ENCODE results near the gene NPVF. TPM values are rescaled to one million over a fixed set of nuclear protein-coding genes. Genes with fewer than 3 reads are reported as not detected.

Gene NPVF
- total RNA-seq, 1 donor from 2014 or later, result not detected

GRCh38 chr7:25186436-25186835, 41.9 kb downstream of the NPVF start:
- no peak for DNase-seq
- Histone ChIP-seq H3K4me1 (no peaks in the 10 kb centered on the region), H3K4me3 (no peak overlapping the region), H3K9me3 (no peaks in the 10 kb centered on the region), H3K27me3 (ENCODE audit: low read depth) (no peaks in the 10 kb centered on the region), H3K36me3 (no peaks in the 10 kb centered on the region), H3K27ac (no peak overlapping the region)
- ATAC-seq, result no peak
- no peak for TF ChIP-seq CTCF (IDR thresholded peaks at IDR 0.05)
- intact Hi-C loops (cut with DNase I), result no loop called here

- Histone ChIP-seq H3K4me1 (peaks cover 13% of the 10 kb centered on the region), H3K27me3 (ENCODE audit: low read depth) (no peaks in the 10 kb centered on the region), H3K9me3 (no peaks in the 10 kb centered on the region), H3K4me3 (no peak overlapping the region), H3K27ac (no peak overlapping the region), H3K36me3 (no peaks in the 10 kb centered on the region)
- no peak for DNase-seq
- no peak for TF ChIP-seq CTCF (IDR thresholded peaks at IDR 0.05)
- intact Hi-C loops (cut with DNase I), result no loop called here
- no peak for ATAC-seq
Observed at GRCh38 chr7:25181532-25181931, 46.8 kb downstream of the NPVF start.

GRCh38 chr7:25180946-25181345, 47.3 kb downstream of the NPVF start:
- Histone ChIP-seq H3K36me3 (no peaks in the 10 kb centered on the region), H3K4me3 (peak overlapping the region; percentile 72), H3K9me3 (no peaks in the 10 kb centered on the region), H3K4me1 (peaks cover 13% of the 10 kb centered on the region), H3K27ac (no peak overlapping the region), H3K27me3 (ENCODE audit: low read depth) (no peaks in the 10 kb centered on the region)
- no peak for ATAC-seq
- no peak for TF ChIP-seq CTCF (IDR thresholded peaks at IDR 0.05)
- no peak for DNase-seq
- intact Hi-C loops (cut with DNase I), result no loop called here

- peak; percentile 56 to 61 for ATAC-seq
- intact Hi-C loops (cut with DNase I), result no loop called here
- Histone ChIP-seq H3K9me3 (no peaks in the 10 kb centered on the region), H3K27me3 (ENCODE audit: low read depth) (no peaks in the 10 kb centered on the region), H3K36me3 (no peaks in the 10 kb centered on the region), H3K4me3 (peak overlapping the region; percentile 72), H3K4me1 (peaks cover 13% of the 10 kb centered on the region), H3K27ac (peak overlapping the region; percentile 88)
- DNase-seq, result no peak
- no peak for TF ChIP-seq CTCF (IDR thresholded peaks at IDR 0.05)
Observed at GRCh38 chr7:25180592-25180923, 47.7 kb downstream of the NPVF start.

- intact Hi-C loops (cut with DNase I), result no loop called here
- ATAC-seq (peak; percentile 99), DNase-seq (peak; percentile 94)
- TF ChIP-seq CTCF (IDR thresholded peaks at IDR 0.05), result peak; percentile 90
- peak overlapping the region; percentile 72 for H3K4me3 ChIP-seq
- H3K4me1 ChIP-seq, result peaks cover 13% of the 10 kb centered on the region
- H3K9me3 ChIP-seq, result no peaks in the 10 kb centered on the region
- H3K27ac ChIP-seq, result peak overlapping the region; percentile 88
- no peaks in the 10 kb centered on the region for H3K27me3 ChIP-seq (ENCODE audit: low read depth)
- no peaks in the 10 kb centered on the region for H3K36me3 ChIP-seq
Observed at GRCh38 chr7:25179771-25180591, 48.3 kb downstream of the NPVF start.

Data from lower lobe of right lung (tissue), 2 donors.